Trophoblast cell (in vitro differentiated cells and primary cell): ENCODE data around the gene KCTD15. TPM values are rescaled to one million over a fixed set of nuclear protein-coding genes. Genes with fewer than 3 reads are reported as not detected.
A peak's percentile ranks its signal among the peaks of the same experiment; 100 is the strongest.

ENCODE experiments used
- DNase-seq, 2 donors: peaks; one replicate each; pipeline ENCODE4 v3.0.0-alpha.2; 2016
- H2AFZ ChIP-seq: 2 replicates; pipeline ENCODE4 v1.6.1; 2013; ENCODE audit warnings: low read length, moderate library complexity, mild to moderate bottlenecking; ENCODE audit not compliant: insufficient read depth, poor library complexity
- H2AK5ac ChIP-seq: 2 replicates; pipeline ENCODE4 v1.6.1; 2013; ENCODE audit warnings: mild to moderate bottlenecking, low read length
- H2BK120ac ChIP-seq: 2 replicates; pipeline ENCODE4 v1.6.1; 2013; ENCODE audit warnings: low read length, mild to moderate bottlenecking, moderate library complexity; ENCODE audit not compliant: insufficient read depth, poor library complexity
- H2BK12ac ChIP-seq: 2 replicates; pipeline ENCODE4 v1.6.1; 2013; ENCODE audit warnings: mild to moderate bottlenecking, low read length, moderate library complexity
- H2BK5ac ChIP-seq: 2 replicates; pipeline ENCODE4 v1.6.1; 2013; ENCODE audit warnings: low read length, low read depth, moderate library complexity, mild to moderate bottlenecking; ENCODE audit not compliant: poor library complexity
- H3K14ac ChIP-seq: 2 replicates; pipeline ENCODE4 v1.6.1; 2013; ENCODE audit warnings: mild to moderate bottlenecking, low read length
- H3K18ac ChIP-seq: 2 replicates; pipeline ENCODE4 v1.6.1; 2013; ENCODE audit warnings: mild to moderate bottlenecking, low read length
- H3K23ac ChIP-seq: 2 replicates; pipeline ENCODE4 v1.6.1; 2013; ENCODE audit warnings: low read length
- H3K27ac ChIP-seq: 2 replicates; pipeline ENCODE4 v1.5.1; 2013; ENCODE audit warnings: low read depth, mild to moderate bottlenecking, inconsistent platforms, low read length, moderate library complexity
- H3K27me3 ChIP-seq: 2 replicates; pipeline ENCODE4 v1.6.1; 2013; ENCODE audit warnings: inconsistent platforms, mild to moderate bottlenecking, low read length, moderate library complexity; ENCODE audit not compliant: insufficient read depth
- H3K36me3 ChIP-seq, 2 experiments: 1 replicate in 1 of 2; 2 replicates in 1 of 2; pipeline ENCODE4 v1.6.1; 2013; ENCODE audit warnings: low read length in 2 of 2, mild to moderate bottlenecking in 2 of 2, moderate library complexity in 1 of 2; ENCODE audit not compliant: insufficient read depth in 2 of 2, control insufficient read depth in 1 of 2
- H3K4ac ChIP-seq: 2 replicates; pipeline ENCODE4 v1.6.1; 2013; ENCODE audit warnings: low read depth, mild to moderate bottlenecking, low read length, moderate library complexity
- H3K4me1 ChIP-seq, 2 experiments: 1 replicate in 1 of 2; 2 replicates in 1 of 2; pipeline ENCODE4 v1.6.1; 2013; ENCODE audit warnings: low read length in 2 of 2, mild to moderate bottlenecking in 2 of 2, moderate library complexity in 1 of 2; ENCODE audit not compliant: insufficient read depth in 2 of 2, control insufficient read depth in 1 of 2
- H3K4me2 ChIP-seq: 2 replicates; pipeline ENCODE4 v1.6.1; 2013; ENCODE audit warnings: inconsistent platforms, mild to moderate bottlenecking, low read length, moderate library complexity
- H3K4me3 ChIP-seq: 2 replicates; pipeline ENCODE4 v1.5.1; 2013; ENCODE audit warnings: mild to moderate bottlenecking, low read depth, low read length, inconsistent platforms
- H3K79me1 ChIP-seq: one replicate; pipeline ENCODE4 v1.6.1; 2013; ENCODE audit warnings: low read length
- H3K79me2 ChIP-seq: 2 replicates; pipeline ENCODE4 v1.6.1; 2013; ENCODE audit warnings: low read length, mild to moderate bottlenecking; ENCODE audit not compliant: control insufficient read depth, insufficient read depth, poor library complexity
- H3K9ac ChIP-seq: 2 replicates; pipeline ENCODE4 v1.6.1; 2013; ENCODE audit warnings: mild to moderate bottlenecking, low read length
- H3K9me3 ChIP-seq: 2 replicates; pipeline ENCODE4 v1.6.1; 2013; ENCODE audit warnings: low read depth, mild to moderate bottlenecking, control low read depth, inconsistent platforms, low read length; ENCODE audit not compliant: insufficient read depth
- H4K12ac ChIP-seq: 2 replicates; pipeline ENCODE4 v1.6.1; 2013; ENCODE audit warnings: low read depth, mild to moderate bottlenecking, low read length, moderate library complexity
- H4K8ac ChIP-seq: 2 replicates; pipeline ENCODE4 v1.6.1; 2013; ENCODE audit warnings: low read depth, mild to moderate bottlenecking, low read length, moderate library complexity
- H4K91ac ChIP-seq: one replicate; pipeline ENCODE4 v1.6.1; 2013; ENCODE audit warnings: low read depth, mild to moderate bottlenecking, low read length, moderate library complexity
- WGBS: extraction: QIAGEN DNeasy Blood & Tissue Kit; methylation state at CpG from one replicate; pipeline ENCODE4 v1.1.7; 2013; ENCODE audit warnings: missing lambda C conversion rate; ENCODE audit not compliant: insufficient read length, insufficient coverage; ENCODE audit errors: extremely low coverage; 5-methylcytosine and 5-hydroxymethylcytosine counted together
- polyA plus RNA-seq: library from polyadenylated mRNA; stranded (reverse); fragments of 200-250 nt; gene quantifications from 2 replicates; pipeline ENCODE4 v1.2.3, GENCODE V29; 2013

The KCTD15 gene, protein sequence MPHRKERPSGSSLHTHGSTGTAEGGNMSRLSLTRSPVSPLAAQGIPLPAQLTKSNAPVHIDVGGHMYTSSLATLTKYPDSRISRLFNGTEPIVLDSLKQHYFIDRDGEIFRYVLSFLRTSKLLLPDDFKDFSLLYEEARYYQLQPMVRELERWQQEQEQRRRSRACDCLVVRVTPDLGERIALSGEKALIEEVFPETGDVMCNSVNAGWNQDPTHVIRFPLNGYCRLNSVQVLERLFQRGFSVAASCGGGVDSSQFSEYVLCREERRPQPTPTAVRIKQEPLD
- 13.5 and 14.1 TPM in 2 replicates for polyA plus RNA-seq

- Histone ChIP-seq H3K18ac (peak within 1 kb of the TSS; percentile 98), H4K91ac (peak within 1 kb of the TSS; percentile 99), H4K8ac (peak within 1 kb of the TSS; percentile 94), H2BK120ac (peak within 1 kb of the TSS; percentile 94), H3K79me2 (peaks cover 15% of the 10 kb centered on the region), H3K14ac (peak within 1 kb of the TSS; percentile 93), H2BK5ac (peak within 1 kb of the TSS; percentile 97), H3K4ac (peak within 1 kb of the TSS; percentile 91), H3K9ac (peak within 1 kb of the TSS; percentile 92), H2AFZ (peak within 1 kb of the TSS; percentile 91), H3K27ac (peak within 1 kb of the TSS; percentile 99), H4K12ac (peak within 1 kb of the TSS; percentile 85), H3K9me3 (peaks cover 2% of the 10 kb centered on the region), H2BK12ac (no peak within 1 kb of the TSS), H3K4me1 (peaks cover 12 to 19% of the 10 kb centered on the region in 2 experiments), H2AK5ac (peak within 1 kb of the TSS; percentile 78), H3K4me3 (peak within 1 kb of the TSS; percentile 86), H3K27me3 (no peaks in the 10 kb centered on the region), H3K4me2 (peak within 1 kb of the TSS; percentile 78), H3K36me3 (peaks cover 4 to 9% of the 10 kb centered on the region in 2 experiments), H3K23ac (no peak within 1 kb of the TSS), H3K79me1 (peaks cover 22% of the 10 kb centered on the region)
- DNase-seq, result peak in 1 of 2 donors; percentile 53
- no CpG with 5 or more reads among the region's 92 CpGs for WGBS
Measured at GRCh38 chr19:33796164-33796875, at the start of gene KCTD15. Gene KCTD15 (plus strand): TSS chr19:33796870. CDS start chr19:33800455, 3,585 bp downstream.

GRCh38 chr19:33747273-33747672 lies 49.4 kb upstream of the KCTD15 start:
- Histone ChIP-seq H3K23ac (no peak overlapping the region), H3K4me3 (no peak overlapping the region), H3K79me2 (no peaks in the 10 kb centered on the region), H2BK5ac (no peak overlapping the region), H2AFZ (no peak overlapping the region), H2BK12ac (no peak overlapping the region), H4K12ac (no peak overlapping the region), H3K14ac (no peak overlapping the region), H3K9ac (no peak overlapping the region), H3K27me3 (no peaks in the 10 kb centered on the region), H4K91ac (no peak overlapping the region), H3K4ac (no peak overlapping the region), H3K27ac (no peak overlapping the region), H4K8ac (no peak overlapping the region), H2BK120ac (no peak overlapping the region), H3K4me2 (no peak overlapping the region), H3K9me3 (no peaks in the 10 kb centered on the region), H3K18ac (no peak overlapping the region), H2AK5ac (no peak overlapping the region), H3K4me1 (no peaks in the 10 kb centered on the region), H3K79me1 (no peaks in the 10 kb centered on the region), H3K36me3 (no peaks in the 10 kb centered on the region)
- WGBS, result no CpG with 5 or more reads among the region's 4 CpGs
- DNase-seq, result no peak

DNA sequence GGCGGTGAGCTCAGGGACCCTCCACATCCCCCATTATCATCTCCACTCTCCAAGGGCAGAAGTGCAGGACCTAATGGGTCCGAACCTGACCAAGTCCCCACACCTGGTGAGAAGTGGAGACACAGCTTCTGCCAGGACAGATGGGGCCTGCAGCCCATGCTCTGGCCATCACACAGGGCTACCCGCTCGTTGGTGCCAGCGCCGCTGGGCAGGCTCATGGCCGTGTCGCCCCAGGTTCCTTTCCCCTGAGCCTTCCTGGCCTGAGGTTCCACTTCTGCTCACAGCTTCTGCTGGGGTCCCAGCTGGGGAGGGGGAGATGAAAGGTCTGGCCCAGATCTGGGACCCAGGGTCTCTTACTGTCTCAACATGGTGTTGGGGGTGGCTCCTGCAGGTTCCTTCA lies 48.4 kb upstream of the KCTD15 start:
- H3K4ac ChIP-seq, result no peak overlapping the region

GRCh38 chr19:33749016-33749415 lies 47.7 kb upstream of the KCTD15 start:
- no CpG with 5 or more reads among the region's 3 CpGs for WGBS

More for the DNA sequence above, 48.4 kb upstream of the KCTD15 start:
- Histone ChIP-seq H2BK12ac (no peak overlapping the region), H3K9ac (no peak overlapping the region), H3K79me1 (no peaks in the 10 kb centered on the region), H3K36me3 (no peaks in the 10 kb centered on the region), H3K23ac (no peak overlapping the region), H2AFZ (no peak overlapping the region), H3K4me1 (no peaks in the 10 kb centered on the region), H2BK120ac (no peak overlapping the region), H2AK5ac (no peak overlapping the region), H3K27ac (no peak overlapping the region), H3K4me2 (no peak overlapping the region), H4K91ac (no peak overlapping the region), H3K9me3 (no peaks in the 10 kb centered on the region), H4K12ac (no peak overlapping the region), H3K79me2 (no peaks in the 10 kb centered on the region), H3K27me3 (no peaks in the 10 kb centered on the region), H3K4me3 (no peak overlapping the region), H3K14ac (no peak overlapping the region), H2BK5ac (no peak overlapping the region), H4K8ac (no peak overlapping the region), H3K18ac (no peak overlapping the region)
- no CpG with 5 or more reads among the region's 8 CpGs for WGBS
- no peak for DNase-seq

More at GRCh38 chr19:33749016-33749415, 47.7 kb upstream of the KCTD15 start:
- Histone ChIP-seq H2AK5ac (no peak overlapping the region), H4K12ac (no peak overlapping the region), H3K9me3 (no peaks in the 10 kb centered on the region), H4K91ac (no peak overlapping the region), H3K23ac (no peak overlapping the region), H3K14ac (no peak overlapping the region), H3K4me2 (no peak overlapping the region), H3K36me3 (no peaks in the 10 kb centered on the region), H3K18ac (no peak overlapping the region), H3K9ac (no peak overlapping the region), H3K27ac (no peak overlapping the region), H3K79me1 (no peaks in the 10 kb centered on the region), H2BK120ac (no peak overlapping the region), H2BK12ac (no peak overlapping the region), H2AFZ (no peak overlapping the region), H3K27me3 (no peaks in the 10 kb centered on the region), H3K79me2 (no peaks in the 10 kb centered on the region), H3K4ac (no peak overlapping the region), H3K4me1 (no peaks in the 10 kb centered on the region), H2BK5ac (no peak overlapping the region), H4K8ac (no peak overlapping the region), H3K4me3 (no peak overlapping the region)
- no peak for DNase-seq
